H9 (cell line): ENCODE measurements around the gene TLE4. TPM values are rescaled to one million over a fixed set of nuclear protein-coding genes. Genes with fewer than 3 reads are reported as not detected.
"Not testable (repeated sequence)": the region's sequence is repeated elsewhere in the genome, so short reads cannot be mapped to it uniquely, and the experiment has no call there.

Source experiments
- DNase-seq: peaks from one replicate; pipeline ENCODE4 v3.0.0-alpha.2; 2017
- H2AFZ ChIP-seq: one replicate; pipeline ENCODE4 v1.6.1; 2013; ENCODE audit warnings: mild to moderate bottlenecking, low read length, control low read depth, moderate library complexity
- H2AK5ac ChIP-seq: 2 replicates; pipeline ENCODE4 v1.6.1; 2013; ENCODE audit warnings: low read length, control low read depth, mixed read lengths; ENCODE audit not compliant: insufficient read length
- H2BK120ac ChIP-seq: one replicate; pipeline ENCODE4 v1.6.1; 2013; ENCODE audit warnings: low read depth, mild to moderate bottlenecking, low read length, control low read depth, inconsistent platforms; ENCODE audit not compliant: poor library complexity, severe bottlenecking
- H2BK12ac ChIP-seq: 2 replicates; pipeline ENCODE4 v1.6.1; 2013; ENCODE audit warnings: low read length, control low read depth, mixed read lengths, low read depth; ENCODE audit not compliant: insufficient read length
- H2BK15ac ChIP-seq: 2 replicates; pipeline ENCODE4 v1.6.1; 2013; ENCODE audit warnings: low read depth, low read length, control low read depth
- H2BK20ac ChIP-seq: one replicate; pipeline ENCODE4 v1.6.1; 2013; ENCODE audit warnings: low read depth, mild to moderate bottlenecking, low read length, control low read depth, inconsistent platforms; ENCODE audit not compliant: poor library complexity, severe bottlenecking
- H2BK5ac ChIP-seq: 2 replicates; pipeline ENCODE4 v1.6.1; 2013; ENCODE audit warnings: low read length, control low read depth, mixed read lengths; ENCODE audit not compliant: insufficient read length
- H3K14ac ChIP-seq: 2 replicates; pipeline ENCODE4 v1.6.1; 2013; ENCODE audit warnings: low read length, control low read depth; ENCODE audit not compliant: insufficient read depth
- H3K18ac ChIP-seq: 2 replicates; pipeline ENCODE4 v1.6.1; 2013; ENCODE audit warnings: low read depth, mild to moderate bottlenecking, mixed read lengths, low read length, control low read depth; ENCODE audit not compliant: insufficient read length
- H3K23ac ChIP-seq: 2 replicates; pipeline ENCODE4 v1.6.1; 2013; ENCODE audit warnings: low read length, control low read depth, mixed read lengths, low read depth; ENCODE audit not compliant: insufficient read length
- H3K23me2 ChIP-seq: 2 replicates; pipeline ENCODE4 v1.6.1; 2013; ENCODE audit warnings: low read depth, mild to moderate bottlenecking, mixed read lengths, low read length, control low read depth; ENCODE audit not compliant: insufficient read length, poor library complexity, severe bottlenecking
- H3K27ac ChIP-seq: 2 replicates; pipeline ENCODE4 v1.5.1; 2013; ENCODE audit warnings: low read length, control low read depth, mixed read lengths, low read depth; ENCODE audit not compliant: insufficient read length
- H3K27me3 ChIP-seq: 2 replicates; pipeline ENCODE4 v1.6.1; 2013; ENCODE audit warnings: low read length, control low read depth, inconsistent platforms; ENCODE audit not compliant: insufficient read depth
- H3K4ac ChIP-seq: 2 replicates; pipeline ENCODE4 v1.6.1; 2013; ENCODE audit warnings: low read depth, mild to moderate bottlenecking, control low read depth, inconsistent platforms, low read length, moderate library complexity
- H3K4me1 ChIP-seq: 2 replicates; pipeline ENCODE4 v1.6.1; 2013; ENCODE audit warnings: low read length, control low read depth, inconsistent platforms; ENCODE audit not compliant: insufficient read depth
- H3K4me2 ChIP-seq: 2 replicates; pipeline ENCODE4 v1.6.1; 2013; ENCODE audit warnings: low read length, control low read depth, mixed read lengths; ENCODE audit not compliant: insufficient read length, insufficient read depth
- H3K56ac ChIP-seq: 2 replicates; pipeline ENCODE4 v1.6.1; 2013; ENCODE audit warnings: low read depth, mild to moderate bottlenecking, mixed read lengths, low read length, control low read depth; ENCODE audit not compliant: insufficient read length
- H3K79me1 ChIP-seq: 2 replicates; pipeline ENCODE4 v1.6.1; 2013; ENCODE audit warnings: low read depth, mild to moderate bottlenecking, moderate library complexity, low read length, control low read depth, inconsistent platforms; ENCODE audit not compliant: insufficient read depth, poor library complexity, severe bottlenecking
- H3K79me2 ChIP-seq: 2 replicates; pipeline ENCODE4 v1.6.1; 2013; ENCODE audit warnings: low read length, control low read depth, inconsistent platforms; ENCODE audit not compliant: insufficient read depth
- H3K9ac ChIP-seq: 2 replicates; pipeline ENCODE4 v1.6.1; 2013; ENCODE audit warnings: low read length, control low read depth, mixed read lengths; ENCODE audit not compliant: insufficient read length; ENCODE audit errors: extremely low read depth
- H3K9me3 ChIP-seq: one replicate; pipeline ENCODE4 v1.6.1; 2013; ENCODE audit warnings: low read depth, low read length, inconsistent platforms; ENCODE audit not compliant: control insufficient read depth
- H3T11ph ChIP-seq: one replicate; pipeline ENCODE4 v1.6.1; 2013; ENCODE audit warnings: mild to moderate bottlenecking, low read length, control low read depth, inconsistent platforms
- H4K20me1 ChIP-seq: one replicate; pipeline ENCODE4 v1.6.1; 2013; ENCODE audit not compliant: control insufficient read depth, insufficient read length, insufficient read depth
- H4K5ac ChIP-seq: 2 replicates; pipeline ENCODE4 v1.6.1; 2013; ENCODE audit warnings: low read depth, mild to moderate bottlenecking, mixed read lengths, low read length, control low read depth; ENCODE audit not compliant: insufficient read length
- H4K8ac ChIP-seq: replicated peaks from 2 replicates; pipeline ENCODE4 v1.6.1; 2013; ENCODE audit warnings: low read length, control low read depth, mixed read lengths, low read depth; ENCODE audit not compliant: insufficient read length
- H4K91ac ChIP-seq: 2 replicates; pipeline ENCODE4 v1.6.1; 2013; ENCODE audit warnings: low read depth, mild to moderate bottlenecking, moderate library complexity, mixed read lengths, low read length, control low read depth; ENCODE audit not compliant: insufficient read length
- H3K27ac Mint-ChIP-seq, 3 experiments: 2 replicates in 2 of 3; 3 replicates in 1 of 3; pipeline ENCODE4 v1.8.0; 2020 to 2021; ENCODE audit warnings: mixed read lengths in 3 of 3, mild to moderate bottlenecking in 1 of 3, moderate library complexity in 1 of 3
- H3K27me3 Mint-ChIP-seq: 2 replicates; pipeline ENCODE4 v1.8.0; 2021; ENCODE audit warnings: low read depth, mild to moderate bottlenecking, moderate library complexity, mixed read lengths
- H3K36me3 Mint-ChIP-seq, 3 experiments: 2 replicates in 2 of 3; 3 replicates in 1 of 3; pipeline ENCODE4 v1.8.0; 2020 to 2021; ENCODE audit warnings: low read depth in 3 of 3, mixed read lengths in 3 of 3; ENCODE audit not compliant: insufficient read depth in 1 of 3
- H3K4me1 Mint-ChIP-seq, 2 experiments: 2 replicates each; pipeline ENCODE4 v1.8.0; 2020; ENCODE audit warnings: mixed read lengths in 2 of 2
- H3K4me3 Mint-ChIP-seq, 2 experiments: 2 replicates in 1 of 2; 3 replicates in 1 of 2; pipeline ENCODE4 v1.8.0; 2020 to 2021; ENCODE audit warnings: mild to moderate bottlenecking in 2 of 2, mixed read lengths in 2 of 2, moderate library complexity in 1 of 2
- H3K9me3 Mint-ChIP-seq, 2 experiments: 2 replicates in 1 of 2; 3 replicates in 1 of 2; pipeline ENCODE4 v1.8.0; 2020; ENCODE audit warnings: mild to moderate bottlenecking in 2 of 2, mixed read lengths in 2 of 2, moderate library complexity in 1 of 2
- WGBS: extraction: QIAGEN DNeasy Blood & Tissue Kit; methylation state at CpG from one replicate; pipeline ENCODE4 v1.1.7; 2013; ENCODE audit warnings: missing lambda C conversion rate, low lambda C conversion rate, mixed read lengths; ENCODE audit not compliant: insufficient read length; ENCODE audit errors: extremely low coverage; 5-methylcytosine and 5-hydroxymethylcytosine counted together
- total RNA-seq: library from RNA; stranded (reverse); gene quantifications from 2 replicates; pipeline ENCODE4 v1.2.1, GENCODE V29; 2021
- TF ChIP-seq, protein P1 (sequence below): fragments of 200-600 bp; sonication (generic); conservative IDR thresholded peaks from 3 replicates; pipeline ENCODE4 v1.8.0; 2021; ENCODE audit warnings: antibody characterized with exemption, mild to moderate bottlenecking

TLE4 gene
- total RNA-seq, 1 experiment from 2014 or later: 35.1 TPM

- no peak overlapping the region for H3K23ac ChIP-seq
- no peaks in the 10 kb centered on the region for H4K20me1 ChIP-seq
- Mint-ChIP-seq H3K4me1 (peaks cover 20 to 21% of the 10 kb centered on the region in 2 experiments), H3K4me3 (no peak overlapping the region), H3K36me3 (peaks cover 0 to 27% (median 8%) of the 10 kb centered on the region in 3 experiments; a peak in 6 of 7 replicates), H3K27me3 (no peaks in the 10 kb centered on the region), H3K27ac (peak overlapping the region in 2 of 3 experiments; percentile 81 to 90; a peak in 5 of 7 replicates), H3K9me3 (no peaks in the 10 kb centered on the region)
- no peak overlapping the region for H3K9ac ChIP-seq
- H3K27ac ChIP-seq: no peak overlapping the region
- H3K4me2 ChIP-seq: no peak overlapping the region
- no peak overlapping the region for H3K14ac ChIP-seq
- H3T11ph ChIP-seq: no peak overlapping the region
- H3K4ac ChIP-seq: no peak overlapping the region
- TF ChIP-seq, protein P1, sequence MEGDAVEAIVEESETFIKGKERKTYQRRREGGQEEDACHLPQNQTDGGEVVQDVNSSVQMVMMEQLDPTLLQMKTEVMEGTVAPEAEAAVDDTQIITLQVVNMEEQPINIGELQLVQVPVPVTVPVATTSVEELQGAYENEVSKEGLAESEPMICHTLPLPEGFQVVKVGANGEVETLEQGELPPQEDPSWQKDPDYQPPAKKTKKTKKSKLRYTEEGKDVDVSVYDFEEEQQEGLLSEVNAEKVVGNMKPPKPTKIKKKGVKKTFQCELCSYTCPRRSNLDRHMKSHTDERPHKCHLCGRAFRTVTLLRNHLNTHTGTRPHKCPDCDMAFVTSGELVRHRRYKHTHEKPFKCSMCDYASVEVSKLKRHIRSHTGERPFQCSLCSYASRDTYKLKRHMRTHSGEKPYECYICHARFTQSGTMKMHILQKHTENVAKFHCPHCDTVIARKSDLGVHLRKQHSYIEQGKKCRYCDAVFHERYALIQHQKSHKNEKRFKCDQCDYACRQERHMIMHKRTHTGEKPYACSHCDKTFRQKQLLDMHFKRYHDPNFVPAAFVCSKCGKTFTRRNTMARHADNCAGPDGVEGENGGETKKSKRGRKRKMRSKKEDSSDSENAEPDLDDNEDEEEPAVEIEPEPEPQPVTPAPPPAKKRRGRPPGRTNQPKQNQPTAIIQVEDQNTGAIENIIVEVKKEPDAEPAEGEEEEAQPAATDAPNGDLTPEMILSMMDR: no peak
- no peak overlapping the region for H4K91ac ChIP-seq
- H3K23me2 ChIP-seq: no peaks in the 10 kb centered on the region
- no peak overlapping the region for H2AK5ac ChIP-seq
- H3K79me2 ChIP-seq: no peaks in the 10 kb centered on the region
- H2BK120ac ChIP-seq: no peak overlapping the region
- no peaks in the 10 kb centered on the region for H3K27me3 ChIP-seq
- no peaks in the 10 kb centered on the region for H3K79me1 ChIP-seq
- H2BK15ac ChIP-seq: no peak overlapping the region
- H4K5ac ChIP-seq: no peak overlapping the region
- peaks cover 2% of the 10 kb centered on the region; the same call in 1 of the 2 replicates for H3K4me1 ChIP-seq
- H3K9me3 ChIP-seq: no peaks in the 10 kb centered on the region
- H2AFZ ChIP-seq: no peak overlapping the region
- WGBS: no CpG with 5 or more reads among the region's 3 CpGs
- no peak for DNase-seq
- peak overlapping the region; percentile 12 for H2BK20ac ChIP-seq
- no peak overlapping the region for H4K8ac ChIP-seq
- H2BK12ac ChIP-seq: no peak overlapping the region
- no peak overlapping the region for H3K18ac ChIP-seq
- no peak overlapping the region for H3K56ac ChIP-seq
- no peak overlapping the region for H2BK5ac ChIP-seq
Measured at GRCh38 chr9:79652598-79652997, 80.8 kb downstream of the TLE4 start.

DNA sequence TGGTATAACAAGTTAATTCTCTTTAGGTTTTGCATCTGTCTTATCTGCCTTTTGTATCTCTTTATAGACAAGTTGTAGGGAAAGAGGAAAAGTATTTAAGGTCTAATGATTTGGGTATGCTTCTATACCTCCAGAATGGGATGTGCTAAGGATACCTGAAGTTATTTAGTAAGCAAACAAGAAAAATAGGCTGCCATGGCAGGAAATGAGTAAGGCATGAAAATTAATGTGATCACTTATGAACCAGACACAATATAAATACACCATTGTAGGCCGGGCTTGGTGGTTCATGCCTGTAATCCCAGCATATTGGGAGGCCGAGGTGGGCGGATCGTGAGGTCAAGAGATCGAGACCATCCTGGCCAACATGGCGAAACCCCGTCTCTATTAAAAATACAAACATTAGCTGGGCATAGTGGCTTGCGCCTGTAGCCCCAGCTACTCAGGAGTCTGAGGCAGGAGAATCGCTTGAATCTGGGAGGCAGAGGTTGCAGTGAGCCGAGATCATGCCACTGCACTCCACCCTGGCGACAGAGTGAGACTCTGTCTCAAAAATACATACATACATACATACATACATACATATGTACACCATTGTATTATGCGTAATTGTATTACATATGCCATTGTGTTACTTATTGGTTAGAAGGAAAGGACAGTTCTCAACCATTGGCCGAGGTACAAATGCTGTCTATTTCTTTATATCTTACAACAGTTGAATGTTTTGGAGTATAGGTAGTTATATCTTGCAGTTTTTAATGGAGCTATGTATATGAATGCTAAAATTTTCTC lies 83.0 kb downstream of the TLE4 start:
- H2BK120ac ChIP-seq, H3K27me3 ChIP-seq, H2BK5ac ChIP-seq, H3K9me3 Mint-ChIP-seq, H3K27me3 Mint-ChIP-seq, H4K20me1 ChIP-seq, H3K14ac ChIP-seq, H2AK5ac ChIP-seq, H4K5ac ChIP-seq, H3K56ac ChIP-seq, H4K8ac ChIP-seq, H3K9ac ChIP-seq, H3K23me2 ChIP-seq, H3K4me2 ChIP-seq, H2BK12ac ChIP-seq, H3T11ph ChIP-seq, H2BK15ac ChIP-seq, H3K79me2 ChIP-seq, H3K23ac ChIP-seq, H2AFZ ChIP-seq, H2BK20ac ChIP-seq, H3K4ac ChIP-seq, H4K91ac ChIP-seq, H3K79me1 ChIP-seq, H3K9me3 ChIP-seq, H3K18ac ChIP-seq, H3K4me3 Mint-ChIP-seq, H3K27ac ChIP-seq, H3K4me1 ChIP-seq, DNase-seq: not testable (repeated sequence)
- WGBS: no CpG with 5 or more reads among the region's 13 CpGs
- H3K36me3 Mint-ChIP-seq: peaks cover 0 to 27% (median 8%) of the 10 kb centered on the region in 3 experiments; a peak in 6 of 7 replicates
- peak overlapping the region in 1 of 3 experiments; percentile 92; a peak in 1 of 7 replicates for H3K27ac Mint-ChIP-seq
- peaks cover 21% of the 10 kb centered on the region in 2 experiments for H3K4me1 Mint-ChIP-seq
